ENCODE measurements around the gene BDP1. TPM values are rescaled to one million over a fixed set of nuclear protein-coding genes. Genes with fewer than 3 reads are reported as not detected.
"Not testable (repeated sequence)": the region's sequence is repeated elsewhere in the genome, so short reads cannot be mapped to it uniquely, and the experiment has no call there.

BDP1 gene
- polyA plus RNA-seq, 1 of the 3 experiments (the other 2 are of a cell fraction): 4.4 TPM

GRCh38 chr5:71552026-71552749, 96.7 kb downstream of the BDP1 start:
- H3K9ac ChIP-seq; H2AFZ ChIP-seq (ENCODE audit: low read depth); H3K27ac ChIP-seq (ENCODE audit: low read depth in 2 of 2, low read length in 1 of 2); H3K9me3 ChIP-seq; H4K20me1 ChIP-seq (ENCODE audit: insufficient read depth); H3F3A ChIP-seq (replicated peaks; ENCODE audit: insufficient read depth); H3K27me3 ChIP-seq (ENCODE audit: insufficient read depth); H3K4me2 ChIP-seq; H3K4me1 ChIP-seq (ENCODE audit: control insufficient read depth in 1 of 2, insufficient read depth in 2 of 2, low read depth in 1 of 2, low read length in 1 of 2); H3K79me2 ChIP-seq (ENCODE audit: insufficient read depth); H3K4me3 ChIP-seq (ENCODE audit: low read depth in 2 of 2, low read length in 1 of 2); CTCF ChIA-PET; POLR2A ChIA-PET; H3K9me2 ChIP-seq; DNase-seq: not testable (repeated sequence)
- peaks cover 50 to 62% of the 10 kb centered on the region in 2 experiments for H3K36me3 ChIP-seq (replicated peaks in 1 of 2; ENCODE audit: control insufficient read depth in 1 of 2, insufficient read depth in 2 of 2, low read length in 1 of 2)
- WGBS (ENCODE audit: low lambda C conversion rate): 100% methylated on average over 7 of the region's 53 CpGs

GRCh38 chr5:71563161-71563560, 107.7 kb downstream of the BDP1 start:
- Histone ChIP-seq H3K27ac (ENCODE audit: low read depth in 2 of 2, low read length in 1 of 2) (no peak overlapping the region), H3K9me2 (no peaks in the 10 kb centered on the region), H3K79me2 (ENCODE audit: insufficient read depth) (no peaks in the 10 kb centered on the region; the same call in 1 of the 2 replicates), H3F3A (replicated peaks; ENCODE audit: insufficient read depth) (no peaks in the 10 kb centered on the region), H3K9me3 (no peaks in the 10 kb centered on the region), H3K9ac (no peak overlapping the region), H3K4me2 (no peak overlapping the region), H3K4me1 (ENCODE audit: control insufficient read depth in 1 of 2, insufficient read depth in 2 of 2, low read depth in 1 of 2, low read length in 1 of 2) (no peaks in the 10 kb centered on the region), H2AFZ (ENCODE audit: low read depth) (no peak overlapping the region), H4K20me1 (ENCODE audit: insufficient read depth) (no peaks in the 10 kb centered on the region), H3K27me3 (ENCODE audit: insufficient read depth) (no peaks in the 10 kb centered on the region), H3K36me3 (replicated peaks in 1 of 2; ENCODE audit: control insufficient read depth in 1 of 2, insufficient read depth in 2 of 2, low read length in 1 of 2) (peaks cover 67 to 83% of the 10 kb centered on the region in 2 experiments), H3K4me3 (ENCODE audit: low read depth in 2 of 2, low read length in 1 of 2) (no peak overlapping the region)
- ChIA-PET CTCF (interaction anchor here (0.6 kb wide), 1 partner anchor 103 kb away, joined by 4 read pairs; no protein-coding TSS in a partner anchor), POLR2A (no interaction called here)
- DNase-seq: no peak
- 95% methylated on average over 4 of the region's 4 CpGs for WGBS (ENCODE audit: low lambda C conversion rate)
- no peak for TF ChIP-seq FOXJ3 (CRISPR knock-in tag; IDR thresholded peaks at IDR 0.05)

GRCh38 chr5:71564895-71565294, 109.4 kb downstream of the BDP1 start:
- H3K9me3 ChIP-seq: no peaks in the 10 kb centered on the region
- H3K4me2 ChIP-seq: no peak overlapping the region
- H3K4me3 ChIP-seq (ENCODE audit: low read depth in 2 of 2, low read length in 1 of 2): no peak overlapping the region
- ChIA-PET POLR2A (no interaction called here), CTCF (no interaction called here)
- H3K79me2 ChIP-seq (ENCODE audit: insufficient read depth): no peaks in the 10 kb centered on the region; the same call in 1 of the 2 replicates
- no peaks in the 10 kb centered on the region for H3K27me3 ChIP-seq (ENCODE audit: insufficient read depth)
- H3K9ac ChIP-seq: no peak overlapping the region
- no peaks in the 10 kb centered on the region for H3K4me1 ChIP-seq (ENCODE audit: control insufficient read depth in 1 of 2, insufficient read depth in 2 of 2, low read depth in 1 of 2, low read length in 1 of 2)
- TF ChIP-seq USF1 (IDR thresholded peaks at IDR 0.05; ENCODE audit: borderline replicate concordance, low read depth): no peak
- no peaks in the 10 kb centered on the region for H4K20me1 ChIP-seq (ENCODE audit: insufficient read depth)
- H3F3A ChIP-seq (replicated peaks; ENCODE audit: insufficient read depth): no peaks in the 10 kb centered on the region
- no peak overlapping the region for H3K27ac ChIP-seq (ENCODE audit: low read depth in 2 of 2, low read length in 1 of 2)
- no peak overlapping the region for H2AFZ ChIP-seq (ENCODE audit: low read depth)
- DNase-seq: no peak
- no peaks in the 10 kb centered on the region for H3K9me2 ChIP-seq
- H3K36me3 ChIP-seq (replicated peaks in 1 of 2; ENCODE audit: control insufficient read depth in 1 of 2, insufficient read depth in 2 of 2, low read length in 1 of 2): peaks cover 63 to 68% of the 10 kb centered on the region in 2 experiments
